Mesendoderm (in vitro differentiated cells): ENCODE results near the gene KRTAP13-4.

Experiments
- DNase-seq: peaks from one replicate; pipeline ENCODE4 v3.0.0; 2013
- H2AK5ac ChIP-seq: 2 replicates; pipeline ENCODE4 v1.6.1; 2013; ENCODE audit warnings: low read length, inconsistent platforms
- H2BK120ac ChIP-seq: 2 replicates; pipeline ENCODE4 v1.6.1; 2013; ENCODE audit warnings: low read depth, mild to moderate bottlenecking, low read length, moderate library complexity, mixed read lengths
- H2BK15ac ChIP-seq: replicated peaks from 2 replicates; pipeline ENCODE4 v1.6.1; 2013; ENCODE audit warnings: low read depth, mild to moderate bottlenecking, moderate library complexity
- H2BK5ac ChIP-seq: 2 replicates; pipeline ENCODE4 v1.6.1; 2013; ENCODE audit warnings: low read length, inconsistent platforms
- H3K18ac ChIP-seq: 2 replicates; pipeline ENCODE4 v1.6.1; 2013; ENCODE audit warnings: mild to moderate bottlenecking, low read length, mixed read lengths
- H3K23ac ChIP-seq: one replicate; pipeline ENCODE4 v1.6.1; 2013; ENCODE audit warnings: low read length
- H3K27ac ChIP-seq: 2 replicates; pipeline ENCODE4 v1.5.1; 2013; ENCODE audit warnings: low read depth, mild to moderate bottlenecking, inconsistent platforms, low read length, moderate library complexity
- H3K27me3 ChIP-seq: 2 replicates; pipeline ENCODE4 v1.6.1; 2013; ENCODE audit warnings: low read length, control low read depth, mild to moderate bottlenecking, inconsistent platforms; ENCODE audit not compliant: insufficient read depth, poor library complexity
- H3K36me3 ChIP-seq: 2 replicates; pipeline ENCODE4 v1.6.1; 2013; ENCODE audit warnings: low read length, inconsistent platforms; ENCODE audit not compliant: control insufficient read depth, insufficient read depth
- H3K4ac ChIP-seq: one replicate; pipeline ENCODE4 v1.6.1; 2013; ENCODE audit warnings: low read depth, mild to moderate bottlenecking, low read length, moderate library complexity
- H3K4me1 ChIP-seq: 2 replicates; pipeline ENCODE4 v1.6.1; 2013; ENCODE audit warnings: low read depth, low read length, inconsistent platforms; ENCODE audit not compliant: control insufficient read depth
- H3K4me2 ChIP-seq: 2 replicates; pipeline ENCODE4 v1.6.1; 2013; ENCODE audit warnings: low read length
- H3K4me3 ChIP-seq: 2 replicates; pipeline ENCODE4 v1.5.1; 2013; ENCODE audit warnings: mild to moderate bottlenecking, low read length
- H3K56ac ChIP-seq: one replicate; pipeline ENCODE4 v1.6.1; 2013; ENCODE audit warnings: low read length
- H3K79me1 ChIP-seq: 2 replicates; pipeline ENCODE4 v1.6.1; 2013; ENCODE audit warnings: low read length, inconsistent platforms
- H3K79me2 ChIP-seq: 2 replicates; pipeline ENCODE4 v1.6.1; 2013; ENCODE audit warnings: mild to moderate bottlenecking, low read length; ENCODE audit not compliant: control insufficient read depth, insufficient read depth
- H3K9ac ChIP-seq: 2 replicates; pipeline ENCODE4 v1.6.1; 2013; ENCODE audit warnings: low read length, inconsistent platforms
- H4K5ac ChIP-seq: one replicate; pipeline ENCODE4 v1.6.1; 2013; ENCODE audit warnings: low read length
- H4K8ac ChIP-seq: one replicate; pipeline ENCODE4 v1.6.1; 2013; ENCODE audit warnings: low read depth, mild to moderate bottlenecking, control low read depth, low read length, moderate library complexity
- WGBS: extraction: QIAGEN DNeasy Blood & Tissue Kit; methylation state at CpG from one replicate; pipeline ENCODE4 v1.1.7; 2013; ENCODE audit warnings: low lambda C conversion rate, missing lambda C conversion rate; ENCODE audit not compliant: insufficient coverage; ENCODE audit errors: extremely low coverage; 5-methylcytosine and 5-hydroxymethylcytosine counted together

Gene KRTAP13-4

DNA sequence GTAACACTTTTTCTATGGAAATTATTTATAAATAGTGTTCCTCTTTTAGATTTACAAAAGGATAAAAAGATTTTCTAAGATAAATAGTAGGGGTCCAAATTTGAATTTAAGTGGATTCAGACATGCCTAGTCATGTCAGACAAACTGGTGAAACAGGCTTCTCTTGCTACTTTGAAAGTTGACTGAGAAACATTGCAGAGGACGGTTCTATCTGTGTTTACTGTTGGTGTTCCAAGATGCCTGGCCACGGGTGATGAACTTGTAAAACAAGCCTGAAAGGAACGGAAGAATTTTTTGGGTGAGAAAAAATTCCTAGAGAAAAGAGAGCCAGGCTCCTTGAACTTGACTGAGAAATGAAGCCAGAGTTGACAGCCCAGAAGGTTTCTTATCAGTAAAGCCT is 48.0 kb downstream of the KRTAP13-4 start:
- H3K79me2 ChIP-seq: no peaks in the 10 kb centered on the region
- H3K4ac ChIP-seq: no peak overlapping the region
- H3K56ac ChIP-seq: no peak overlapping the region
- H2BK120ac ChIP-seq: no peak overlapping the region
- no CpG with 5 or more reads among the region's 3 CpGs for WGBS
- no peaks in the 10 kb centered on the region for H3K27me3 ChIP-seq
- H2AK5ac ChIP-seq: no peak overlapping the region
- H3K4me1 ChIP-seq: no peaks in the 10 kb centered on the region
- H3K4me2 ChIP-seq: no peak overlapping the region
- no peaks in the 10 kb centered on the region for H3K79me1 ChIP-seq
- H3K27ac ChIP-seq: no peak overlapping the region
- no peaks in the 10 kb centered on the region for H3K36me3 ChIP-seq
- no peak overlapping the region for H4K8ac ChIP-seq
- H2BK5ac ChIP-seq: no peak overlapping the region
- H3K4me3 ChIP-seq: no peak overlapping the region
- no peak overlapping the region for H3K23ac ChIP-seq
- H4K5ac ChIP-seq: no peak overlapping the region
- DNase-seq: no peak
- no peak overlapping the region for H2BK15ac ChIP-seq
- no peak overlapping the region for H3K9ac ChIP-seq
- H3K18ac ChIP-seq: no peak overlapping the region

DNA sequence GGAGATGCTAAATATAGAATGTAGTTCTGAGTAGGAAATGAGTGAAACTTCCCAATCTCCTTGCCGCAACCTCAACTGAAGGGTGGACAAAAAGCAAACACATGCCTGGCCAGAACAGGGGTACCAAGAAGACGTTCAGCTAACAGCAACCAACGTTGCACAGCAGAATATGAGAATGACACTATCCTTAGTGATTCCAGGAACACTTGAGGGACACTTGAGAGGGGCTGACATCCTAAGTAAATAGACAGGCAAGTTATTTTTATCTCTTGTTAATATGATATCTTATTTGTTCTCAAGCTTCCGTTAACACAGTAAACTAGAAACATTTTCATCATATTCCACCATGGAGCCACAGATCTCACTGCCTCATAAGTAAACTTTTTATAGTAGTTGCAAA is 49.2 kb downstream of the KRTAP13-4 start:
- Histone ChIP-seq H3K36me3 (no peaks in the 10 kb centered on the region), H3K27ac (no peak overlapping the region)

DNA sequence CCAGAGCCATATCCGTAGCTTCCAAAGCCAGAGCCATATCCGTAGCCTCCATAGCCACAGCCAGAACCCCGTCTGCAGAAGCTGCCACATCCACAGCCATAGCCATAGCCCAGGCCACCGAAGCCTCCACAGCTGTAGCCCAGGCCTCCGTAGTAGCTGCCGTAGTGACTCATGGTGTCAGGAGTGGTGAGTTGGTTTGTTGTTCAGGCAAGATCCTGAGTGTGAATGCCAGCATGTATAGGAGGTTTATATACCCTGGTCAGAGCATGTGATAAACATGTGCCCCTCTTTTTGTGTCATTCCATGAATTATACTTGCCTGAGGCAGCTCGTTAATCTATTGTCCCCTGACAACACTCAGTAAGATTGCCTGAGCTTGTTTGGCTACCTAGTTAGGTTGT is 50.1 kb downstream of the KRTAP13-4 start, which contains the start of gene KRTAP19-1:
KRTAP19-1 (minus strand) TSS at position 223 of the 400 bp plus-strand sequence; CDS start at position 173, 50 bp downstream.
- Histone ChIP-seq H3K79me1 (no peaks in the 10 kb centered on the region), H3K27ac (no peak within 1 kb of the TSS), H3K4me2 (no peak within 1 kb of the TSS), H3K79me2 (no peaks in the 10 kb centered on the region), H3K9ac (no peak within 1 kb of the TSS), H3K23ac (no peak within 1 kb of the TSS), H2BK120ac (no peak within 1 kb of the TSS), H3K4me1 (no peaks in the 10 kb centered on the region), H2AK5ac (no peak within 1 kb of the TSS), H4K8ac (no peak within 1 kb of the TSS), H3K27me3 (no peaks in the 10 kb centered on the region), H3K4me3 (no peak within 1 kb of the TSS), H3K18ac (no peak within 1 kb of the TSS), H2BK5ac (no peak within 1 kb of the TSS), H3K4ac (no peak within 1 kb of the TSS), H2BK15ac (no peak within 1 kb of the TSS), H3K56ac (no peak within 1 kb of the TSS), H3K36me3 (no peaks in the 10 kb centered on the region), H4K5ac (no peak within 1 kb of the TSS)
- no peak for DNase-seq
- WGBS: no CpG with 5 or more reads among the region's 7 CpGs

More for the DNA sequence above, 49.2 kb downstream of the KRTAP13-4 start:
- no peaks in the 10 kb centered on the region for H3K27me3 ChIP-seq
- no peak overlapping the region for H2BK120ac ChIP-seq
- no peak overlapping the region for H2BK5ac ChIP-seq
- no peak overlapping the region for H3K56ac ChIP-seq
- no peak overlapping the region for H4K8ac ChIP-seq
- H3K18ac ChIP-seq: no peak overlapping the region
- H3K4me3 ChIP-seq: no peak overlapping the region
- WGBS: no CpG with 5 or more reads among the region's 4 CpGs
- H2AK5ac ChIP-seq: no peak overlapping the region
- H3K4me2 ChIP-seq: no peak overlapping the region
- no peak overlapping the region for H3K4ac ChIP-seq
- no peak overlapping the region for H3K23ac ChIP-seq
- no peak overlapping the region for H3K9ac ChIP-seq
- H3K79me1 ChIP-seq: no peaks in the 10 kb centered on the region
- H2BK15ac ChIP-seq: no peak overlapping the region
- DNase-seq: no peak
- H3K79me2 ChIP-seq: no peaks in the 10 kb centered on the region
- H3K4me1 ChIP-seq: no peaks in the 10 kb centered on the region
- H4K5ac ChIP-seq: no peak overlapping the region
